LoVo (cell line): Measurements from ENCODE around the gene WT1.
"Not testable (repeated sequence)": the region's sequence is repeated elsewhere in the genome, so short reads cannot be mapped to it uniquely, and the experiment has no call there.

Experiments used
- DNase-seq: peaks from one replicate; pipeline ENCODE4 v3.0.0-alpha.2; 2016; ENCODE audit warnings: low spot score

The WT1 gene

DNA sequence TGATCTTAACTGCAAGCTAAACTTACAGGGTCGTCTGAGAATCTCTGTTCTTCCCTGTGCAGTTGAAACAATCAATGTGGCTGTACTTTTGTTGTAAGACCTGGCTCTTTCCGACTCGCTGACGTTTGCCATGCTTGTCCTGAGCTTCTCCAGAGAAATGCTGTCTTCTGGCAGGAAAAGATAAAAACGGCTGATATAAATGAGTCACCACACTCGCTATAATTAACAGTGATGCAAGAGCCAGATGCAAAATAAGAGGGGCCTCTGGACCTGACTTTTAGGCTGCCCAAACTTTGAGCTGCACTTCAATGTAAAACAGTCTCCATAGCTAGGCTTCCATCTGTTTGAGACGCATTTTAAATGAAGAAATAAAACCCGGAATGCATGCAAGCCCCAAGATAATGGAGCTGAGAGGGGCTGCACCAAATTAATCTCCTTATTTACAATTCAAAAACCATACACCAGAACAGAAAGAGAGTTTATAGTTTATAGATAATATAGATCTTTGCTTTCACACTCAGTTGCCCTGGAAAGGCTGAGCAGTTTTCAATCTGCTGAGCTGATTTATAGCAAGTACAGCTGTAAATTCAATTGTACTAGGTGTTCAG lies 48.5 kb downstream of the WT1 start:
- DNase-seq = no peak

DNA sequence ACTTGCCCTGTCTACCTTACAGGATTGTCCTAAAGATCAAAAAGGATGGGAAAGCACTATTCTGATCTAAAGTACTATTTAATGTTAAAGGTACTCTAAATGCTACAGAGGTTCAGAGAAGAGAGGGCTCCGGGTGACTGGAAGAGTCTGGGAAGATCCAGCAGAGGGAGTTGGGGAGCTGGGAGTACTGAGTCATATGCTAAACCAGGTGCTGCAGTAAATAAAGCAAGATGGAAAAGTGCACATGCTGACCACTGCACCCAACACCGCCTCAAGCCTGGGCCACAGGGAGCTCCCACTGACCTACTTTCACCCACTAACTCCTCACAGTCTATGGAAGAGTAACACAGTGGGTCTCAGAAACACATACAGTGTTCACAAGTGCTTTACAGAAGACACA lies 49.3 kb downstream of the WT1 start:
- peak; percentile 44 for DNase-seq

DNA sequence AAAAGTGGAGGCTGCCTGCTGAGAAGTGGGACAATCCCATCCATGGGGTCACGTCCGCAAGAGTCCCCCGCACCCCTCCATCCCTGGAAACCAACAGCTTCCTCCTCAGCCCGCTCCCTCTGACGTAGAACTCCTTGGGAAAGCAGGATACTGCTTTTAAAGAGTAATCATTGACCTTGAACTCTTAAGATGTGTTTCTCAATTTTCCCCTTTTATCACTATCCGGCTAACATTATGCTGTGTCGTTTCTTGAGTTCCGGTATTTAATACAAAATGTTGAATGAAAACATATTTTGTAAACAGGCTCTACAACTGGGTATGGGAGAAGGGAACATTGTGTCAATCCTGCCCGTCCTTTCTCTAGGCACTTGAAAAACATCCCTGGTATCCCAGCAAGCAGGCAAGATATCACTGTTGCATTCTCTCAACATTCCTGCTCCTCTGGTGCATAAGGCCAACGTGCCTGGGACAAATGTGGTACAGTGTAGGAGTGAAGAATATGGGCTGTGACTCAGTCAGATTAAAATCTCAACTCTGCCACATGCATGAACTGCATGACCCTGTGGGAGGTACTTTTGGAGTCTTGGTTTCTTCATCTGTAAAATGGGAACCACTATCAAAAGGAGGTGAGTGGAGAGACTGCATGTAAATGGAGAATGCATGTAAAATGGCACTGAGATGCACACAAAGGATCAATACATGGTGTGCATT lies 52.8 kb downstream of the WT1 start:
- DNase-seq = no peak

DNA sequence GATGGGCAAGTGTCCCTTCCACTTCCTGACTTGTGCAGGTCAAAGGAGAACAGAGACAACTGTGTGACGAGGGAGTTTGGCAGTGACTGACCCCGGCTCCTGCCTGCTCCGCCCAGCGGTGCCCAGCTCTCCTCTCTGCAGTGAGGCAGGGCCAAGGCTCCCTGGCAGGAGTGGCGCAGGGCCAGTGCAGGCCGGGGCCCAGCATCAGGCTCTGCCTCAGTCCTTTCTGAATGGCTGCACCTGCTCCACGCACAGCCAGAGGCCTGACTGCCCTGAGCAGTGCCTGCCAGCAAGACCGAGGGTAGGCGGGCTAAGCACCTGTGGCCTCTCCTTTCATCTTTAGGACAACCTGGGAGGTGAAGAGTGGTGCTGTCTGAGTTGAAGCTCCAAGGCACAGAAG lies 54.2 kb downstream of the WT1 start:
- no peak for DNase-seq

DNA sequence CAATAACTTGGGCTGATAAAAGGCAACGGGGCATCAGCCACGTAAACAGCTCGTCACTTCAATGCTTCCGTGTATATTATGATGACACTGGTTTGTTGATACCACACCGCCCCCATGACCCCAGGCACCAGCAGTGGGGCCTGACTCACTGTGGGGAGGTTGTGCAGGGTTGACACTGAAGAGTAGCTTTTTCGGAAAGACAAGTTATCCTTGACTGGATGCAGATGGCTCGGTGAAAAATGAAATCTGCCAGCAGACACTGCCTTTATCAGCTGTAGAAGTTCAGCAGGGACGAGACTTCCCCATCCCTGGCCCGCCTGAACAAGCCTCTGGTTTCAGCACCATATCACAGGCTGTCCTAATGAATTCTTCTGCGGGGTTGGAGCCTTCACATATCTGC lies 55.6 kb downstream of the WT1 start:
- DNase-seq = no peak

DNA sequence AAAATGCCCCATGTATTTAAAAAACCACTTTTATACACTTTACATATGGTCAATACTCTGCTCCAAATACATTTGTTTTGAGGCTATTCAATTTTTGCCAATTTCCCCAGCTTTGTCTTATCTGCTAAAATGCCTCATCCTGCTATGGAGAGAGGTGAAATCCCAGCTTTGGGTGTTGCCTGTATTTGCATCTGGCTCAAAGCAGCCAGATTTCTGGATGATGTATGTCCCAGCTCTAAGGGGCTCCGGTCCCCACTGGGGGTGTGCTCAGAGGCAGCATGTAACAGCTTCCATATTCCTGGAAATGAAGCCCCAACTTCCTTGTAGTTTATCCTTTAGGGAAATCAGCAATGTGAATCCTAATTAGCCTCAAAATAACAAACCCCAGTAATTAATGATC lies 59.5 kb downstream of the WT1 start:
- no peak for DNase-seq

DNA sequence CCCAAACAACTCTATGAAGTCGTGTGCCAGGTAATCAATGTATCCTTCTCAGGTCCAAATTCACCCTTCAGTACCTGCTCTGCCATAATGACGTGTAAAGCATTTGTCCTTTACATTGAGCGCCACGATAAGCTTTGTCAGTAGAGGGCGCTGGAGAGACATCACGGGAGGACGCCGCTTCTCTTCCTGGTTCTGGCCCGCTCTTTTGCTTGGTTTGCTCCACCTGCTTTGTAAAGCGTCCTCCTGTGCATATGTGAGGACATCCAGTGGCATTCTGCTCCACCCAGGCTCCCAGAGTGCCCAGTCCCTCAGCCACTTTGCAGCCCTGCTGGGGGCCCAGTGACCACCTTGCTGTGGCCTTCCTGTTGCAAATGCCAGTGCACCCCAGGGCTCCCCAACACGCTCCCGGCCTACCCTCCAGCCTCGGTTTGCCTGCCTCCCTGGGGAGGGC lies 61.1 kb downstream of the WT1 start:
- peak; percentile 15 for DNase-seq

DNA sequence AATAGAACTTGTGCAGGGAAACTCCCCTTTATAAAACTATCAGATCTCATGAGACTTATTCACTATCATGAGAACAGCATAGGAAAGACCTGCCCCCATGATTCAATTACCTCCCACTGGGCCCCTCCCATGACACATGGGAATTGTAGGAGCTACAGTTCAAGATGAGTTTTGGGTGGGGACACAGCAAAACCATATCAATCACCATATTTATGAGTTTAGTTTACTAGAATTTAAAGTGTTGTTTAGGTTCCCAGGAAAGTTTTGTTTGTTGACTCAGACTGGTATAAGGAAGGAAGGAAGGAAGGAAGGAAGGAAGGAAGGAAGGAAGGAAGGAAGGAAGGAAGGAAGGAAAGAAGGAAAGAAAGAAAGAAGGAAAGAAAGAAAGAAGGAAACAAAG lies 65.4 kb downstream of the WT1 start:
- not testable (repeated sequence) for DNase-seq

DNA sequence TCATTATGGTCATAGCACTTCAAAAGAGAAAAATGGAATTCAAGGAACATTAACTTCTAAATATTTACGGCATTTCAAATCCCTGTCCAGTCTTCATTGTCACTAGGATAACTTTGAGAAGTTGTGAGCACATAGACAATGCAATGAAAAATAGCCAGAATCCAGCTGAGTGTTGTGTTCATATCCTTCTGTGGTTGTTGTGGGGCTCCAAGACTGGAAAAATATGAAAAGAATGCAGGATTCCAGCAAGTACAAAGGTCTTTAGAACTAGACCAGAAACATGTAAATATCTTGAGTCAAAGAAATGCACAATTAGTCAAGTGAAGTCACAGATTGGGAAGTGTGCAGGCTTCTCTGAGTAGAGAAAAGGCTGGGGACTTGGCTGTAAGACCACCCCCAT lies 68.7 kb downstream of the WT1 start:
- DNase-seq = no peak

DNA sequence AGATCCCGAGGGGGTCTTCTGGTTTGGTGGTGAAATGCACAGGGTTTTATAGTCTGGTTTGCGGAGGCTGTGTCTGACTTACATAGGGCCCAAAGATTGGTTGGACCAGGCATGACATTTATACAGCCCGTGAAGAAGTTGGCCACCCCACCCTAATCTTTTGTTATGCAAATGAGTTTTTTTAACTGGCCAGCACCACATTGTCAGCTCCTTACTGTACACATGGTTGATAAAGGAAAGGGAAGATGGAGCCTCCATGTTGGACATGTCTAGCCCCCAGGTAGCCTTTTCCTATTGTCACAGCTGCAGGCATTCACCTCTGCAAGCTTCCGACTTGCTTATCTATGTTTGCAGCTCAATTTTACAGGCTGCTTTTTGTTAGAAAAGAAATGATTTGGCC lies 70.1 kb downstream of the WT1 start:
- DNase-seq = no peak

DNA sequence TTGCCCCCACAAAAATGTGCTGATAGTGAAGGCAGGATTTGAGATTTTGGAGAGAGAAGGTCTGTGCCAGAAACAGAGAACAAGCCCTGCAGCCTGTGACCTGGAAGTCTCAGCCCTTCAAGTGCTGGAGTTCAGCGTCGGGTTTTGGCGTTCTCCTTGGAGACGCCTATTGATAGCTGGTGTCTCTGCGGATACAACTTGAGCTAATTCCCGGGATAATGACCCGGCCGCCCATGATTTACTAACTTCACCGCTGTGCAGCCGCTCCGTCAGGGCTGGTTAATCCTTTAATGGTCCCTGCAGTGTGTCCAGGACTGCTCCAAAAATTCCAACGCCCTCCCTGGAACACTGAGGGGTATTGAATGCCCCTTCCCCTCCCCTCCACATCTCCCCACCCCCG lies 76.6 kb downstream of the WT1 start:
- no peak for DNase-seq

DNA sequence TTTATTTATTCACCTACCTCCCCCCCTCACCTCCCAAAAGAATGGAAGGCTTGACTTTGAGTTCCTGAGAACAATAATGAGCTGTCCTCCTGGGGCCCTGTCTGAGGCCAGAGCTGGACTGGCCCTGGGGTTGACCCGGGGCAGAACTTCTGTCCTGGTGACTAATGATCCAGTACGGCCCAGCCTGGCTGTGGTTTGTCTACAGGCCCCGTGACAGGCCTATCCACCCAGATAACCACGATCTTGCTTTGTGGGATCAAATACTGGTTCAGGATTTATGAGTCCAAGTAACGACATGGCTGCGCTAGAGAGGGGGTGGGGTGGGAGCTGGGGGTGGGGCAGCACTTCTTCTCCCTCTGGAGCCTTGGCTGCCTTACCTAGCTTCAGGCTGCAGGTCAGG lies 81.5 kb downstream of the WT1 start:
- no peak for DNase-seq

DNA sequence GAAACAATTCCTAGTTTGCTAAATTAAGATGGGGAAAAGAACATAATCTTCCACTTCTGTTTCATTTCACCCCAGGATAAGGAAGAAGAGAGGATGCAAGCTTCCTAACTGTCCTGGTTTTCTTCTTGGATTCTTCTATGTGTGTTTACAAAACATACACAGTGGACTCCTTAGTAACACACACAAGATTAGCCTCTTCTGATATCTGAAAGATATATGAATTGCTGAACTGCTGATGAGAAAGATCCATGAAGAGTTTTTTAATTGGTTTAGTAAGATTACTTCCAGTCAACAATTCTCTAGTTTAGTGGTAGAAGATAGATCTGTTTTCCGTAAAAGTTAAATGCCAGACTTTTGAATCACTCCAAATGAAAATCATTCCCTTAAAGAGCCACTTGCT lies 86.8 kb downstream of the WT1 start:
- DNase-seq = no peak

DNA sequence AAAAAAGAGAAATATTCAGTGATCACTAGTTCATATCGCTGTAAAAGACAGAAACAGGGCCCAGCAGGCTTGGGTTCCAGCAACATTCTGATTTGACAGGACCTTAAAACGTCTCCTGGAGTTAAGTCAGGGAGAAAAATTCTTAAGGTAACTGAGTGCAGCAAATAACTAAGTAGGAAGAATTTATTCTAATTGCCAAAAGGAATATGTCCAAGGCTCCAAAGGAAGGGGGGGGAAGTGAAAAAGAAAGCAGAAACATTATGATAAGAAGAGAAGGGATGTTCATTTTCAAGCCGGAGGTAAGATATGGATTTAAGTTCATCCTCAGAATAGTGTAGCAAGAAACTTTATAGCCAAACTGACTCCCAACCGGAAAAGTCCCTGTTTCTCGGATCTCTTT lies 90.4 kb downstream of the WT1 start:
- DNase-seq = no peak

DNA sequence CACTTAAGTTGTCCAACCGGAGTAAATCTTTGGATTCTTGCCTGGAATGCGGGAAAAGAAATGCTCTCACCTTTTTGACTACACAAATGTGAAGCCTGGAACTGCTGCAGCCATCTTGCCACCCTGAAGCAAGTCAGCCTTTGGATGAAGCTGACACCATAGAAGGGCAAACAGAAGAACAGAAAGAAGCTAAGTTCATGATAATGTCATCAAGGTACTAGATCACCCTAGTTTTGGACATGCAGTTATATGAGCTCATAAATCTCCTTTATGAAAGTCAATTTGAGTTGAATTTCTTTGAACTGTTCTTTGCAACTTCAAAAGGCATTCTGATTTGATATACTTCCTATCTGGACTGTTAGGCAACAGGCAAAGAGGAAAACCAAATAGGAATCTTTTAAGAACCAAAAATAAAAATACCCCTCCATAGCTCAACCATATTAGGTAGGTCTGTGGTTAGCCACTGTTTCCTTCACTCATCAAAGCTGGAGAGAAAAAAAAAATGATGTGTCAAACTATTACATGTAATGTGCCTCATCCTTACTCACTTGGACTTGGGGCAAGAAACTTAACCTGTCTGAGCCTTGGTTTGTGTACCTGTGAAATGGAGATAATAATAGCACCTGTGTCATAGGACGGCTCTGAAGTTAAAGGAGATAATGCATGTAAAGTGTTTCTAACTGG lies 91.9 kb downstream of the WT1 start:
- DNase-seq = no peak

DNA sequence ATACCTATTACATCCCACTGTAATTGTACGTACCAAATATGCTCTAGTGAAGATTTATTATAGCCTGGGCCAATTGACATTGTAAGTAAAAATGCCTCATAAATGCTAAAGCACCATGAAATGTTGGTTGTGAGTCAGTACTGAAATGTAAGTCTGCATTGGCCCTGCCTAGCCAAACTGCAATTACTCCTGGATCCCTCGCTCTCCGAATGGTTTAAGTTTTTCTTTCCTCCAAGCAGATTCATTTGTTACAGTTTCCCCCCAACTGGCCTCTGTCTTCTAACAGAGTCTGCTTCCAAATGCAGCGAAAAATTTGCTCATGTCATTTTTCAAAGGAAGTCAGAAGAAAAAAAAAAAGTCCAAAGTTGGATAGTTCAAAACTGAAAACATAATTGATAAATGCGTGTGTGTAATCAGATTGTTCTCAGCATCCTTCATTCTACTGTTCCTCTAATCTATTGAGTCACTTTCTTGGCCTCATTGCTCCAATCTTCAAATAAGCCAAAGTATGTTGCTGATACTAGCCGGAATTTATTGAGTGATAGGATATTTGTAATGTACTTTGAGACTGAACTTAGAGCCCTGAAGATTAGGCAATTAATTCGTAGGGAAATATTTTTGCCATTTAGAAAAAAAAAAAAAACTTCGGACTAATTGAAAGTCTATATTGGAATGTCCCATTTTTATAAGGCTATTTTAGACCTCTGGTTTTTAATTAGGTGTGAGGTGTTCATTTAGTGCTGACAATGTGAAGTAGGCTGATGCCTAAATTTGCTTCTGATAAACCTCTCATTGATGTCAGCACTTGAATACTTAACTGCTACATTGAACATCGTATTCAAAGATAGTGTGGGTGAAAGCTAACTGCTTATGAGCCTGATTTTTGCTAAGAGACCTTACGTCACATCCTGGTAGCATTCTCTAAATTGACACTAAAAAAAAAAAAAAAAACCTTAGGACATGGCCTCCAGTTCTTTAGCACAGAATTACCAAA lies 93.4 kb downstream of the WT1 start:
- no peak for DNase-seq

DNA sequence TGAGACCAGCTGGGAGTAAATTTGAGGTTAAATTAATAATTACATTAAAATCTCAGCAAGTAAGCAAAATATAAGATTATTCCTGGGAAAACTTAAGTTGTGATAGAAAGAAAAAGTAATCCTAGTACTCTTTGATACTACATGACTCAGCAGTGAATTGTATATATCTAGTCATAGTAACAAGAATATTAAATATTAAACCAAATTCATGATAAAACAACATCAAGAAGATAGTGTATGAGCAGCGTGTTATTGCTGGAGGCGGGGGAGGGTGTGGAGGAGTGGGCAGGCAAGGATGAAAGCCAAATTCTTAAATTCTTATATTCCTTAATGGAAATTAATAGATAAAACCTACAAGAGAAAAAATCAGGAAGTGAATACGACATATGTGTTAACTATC lies 95.2 kb downstream of the WT1 start:
- no peak for DNase-seq
